ENCODE data around the gene DBF4B.

DNA sequence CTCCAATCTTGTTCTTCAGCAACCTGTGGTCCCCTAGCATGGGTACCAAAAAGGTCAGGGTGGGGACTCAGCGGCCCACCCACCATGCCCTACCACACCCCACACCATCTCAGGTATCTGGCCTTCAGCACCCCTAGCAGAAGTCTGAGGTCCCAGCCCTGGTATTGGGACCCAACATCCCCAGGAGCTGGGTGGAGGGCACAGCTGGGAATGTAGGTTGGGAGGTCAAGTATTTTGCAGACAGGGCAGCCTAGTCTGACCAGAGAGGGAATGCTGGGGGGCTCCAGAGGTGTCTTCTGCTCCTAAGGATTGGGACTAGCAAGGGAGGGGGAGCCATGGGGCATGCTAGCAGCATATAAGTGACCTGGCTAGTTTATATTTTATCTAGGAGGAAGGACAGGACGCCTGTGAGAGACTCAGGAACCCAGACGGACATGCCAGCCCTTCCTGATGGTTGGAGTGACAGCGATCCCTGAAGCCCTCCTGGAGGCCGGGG is 49.5 kb downstream of the DBF4B start:
- TF ChIP-seq, protein P1, sequence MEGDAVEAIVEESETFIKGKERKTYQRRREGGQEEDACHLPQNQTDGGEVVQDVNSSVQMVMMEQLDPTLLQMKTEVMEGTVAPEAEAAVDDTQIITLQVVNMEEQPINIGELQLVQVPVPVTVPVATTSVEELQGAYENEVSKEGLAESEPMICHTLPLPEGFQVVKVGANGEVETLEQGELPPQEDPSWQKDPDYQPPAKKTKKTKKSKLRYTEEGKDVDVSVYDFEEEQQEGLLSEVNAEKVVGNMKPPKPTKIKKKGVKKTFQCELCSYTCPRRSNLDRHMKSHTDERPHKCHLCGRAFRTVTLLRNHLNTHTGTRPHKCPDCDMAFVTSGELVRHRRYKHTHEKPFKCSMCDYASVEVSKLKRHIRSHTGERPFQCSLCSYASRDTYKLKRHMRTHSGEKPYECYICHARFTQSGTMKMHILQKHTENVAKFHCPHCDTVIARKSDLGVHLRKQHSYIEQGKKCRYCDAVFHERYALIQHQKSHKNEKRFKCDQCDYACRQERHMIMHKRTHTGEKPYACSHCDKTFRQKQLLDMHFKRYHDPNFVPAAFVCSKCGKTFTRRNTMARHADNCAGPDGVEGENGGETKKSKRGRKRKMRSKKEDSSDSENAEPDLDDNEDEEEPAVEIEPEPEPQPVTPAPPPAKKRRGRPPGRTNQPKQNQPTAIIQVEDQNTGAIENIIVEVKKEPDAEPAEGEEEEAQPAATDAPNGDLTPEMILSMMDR (IDR thresholded peaks at IDR 0.05), result no peak
- no peak for TF ChIP-seq EP300 (IDR thresholded peaks at IDR 0.05)
- no peak for TF ChIP-seq POLR2A (IDR thresholded peaks at IDR 0.05)

Measured in sigmoid colon (tissue), 4 donors.